NK-92 (cell line): ENCODE measurements around the gene ABHD14A.
"Not testable (repeated sequence)": the region's sequence is repeated elsewhere in the genome, so short reads cannot be mapped to it uniquely, and the experiment has no call there.

Source experiments
- DNase-seq: peaks from one replicate; lab custom pipeline; 2025; ENCODE audit not compliant: unreplicated experiment; lab: John Stamatoyannopoulos, UW

ABHD14A gene

DNA sequence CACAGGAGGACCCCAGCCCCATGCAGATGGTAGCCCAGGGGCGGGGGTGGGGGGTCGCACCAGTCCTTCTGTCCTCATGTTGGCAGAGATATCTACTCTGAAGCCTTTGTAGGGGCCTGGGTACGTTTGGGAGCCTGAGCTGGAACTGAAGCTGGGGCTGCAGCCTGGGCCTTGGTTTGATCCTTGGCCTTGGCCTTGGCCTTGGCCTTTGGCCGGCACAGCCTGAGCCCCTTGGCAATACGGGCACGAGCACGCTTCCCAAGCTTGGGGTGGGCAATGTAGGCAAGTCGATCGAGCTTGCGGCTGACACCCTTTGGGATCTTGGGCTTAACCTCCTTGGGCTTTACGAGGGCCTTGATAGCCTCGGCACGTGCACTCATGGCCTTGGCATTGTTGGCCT, 18.8 kb downstream of the ABHD14A start:
- not testable (repeated sequence) for DNase-seq

DNA sequence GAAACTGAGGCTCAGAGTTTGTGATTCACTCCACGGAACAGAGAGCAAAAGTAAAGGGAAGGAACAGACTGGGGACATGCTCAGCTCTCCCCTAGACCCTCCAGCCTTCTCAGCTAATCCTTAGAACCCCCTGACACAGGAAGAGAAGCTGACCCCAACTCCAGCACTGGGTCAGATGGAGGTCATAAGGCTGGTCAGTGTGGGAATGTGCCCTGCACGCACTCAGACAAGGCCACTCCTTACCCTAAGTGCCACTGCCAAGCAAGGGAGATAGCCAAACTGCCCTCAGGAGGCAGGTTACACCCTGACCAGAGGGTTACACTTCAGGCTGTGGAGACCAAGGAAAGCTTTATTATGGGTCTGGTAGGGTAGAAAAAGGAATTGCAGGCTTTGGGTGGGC, 19.7 kb downstream of the ABHD14A start:
- no peak for DNase-seq

DNA sequence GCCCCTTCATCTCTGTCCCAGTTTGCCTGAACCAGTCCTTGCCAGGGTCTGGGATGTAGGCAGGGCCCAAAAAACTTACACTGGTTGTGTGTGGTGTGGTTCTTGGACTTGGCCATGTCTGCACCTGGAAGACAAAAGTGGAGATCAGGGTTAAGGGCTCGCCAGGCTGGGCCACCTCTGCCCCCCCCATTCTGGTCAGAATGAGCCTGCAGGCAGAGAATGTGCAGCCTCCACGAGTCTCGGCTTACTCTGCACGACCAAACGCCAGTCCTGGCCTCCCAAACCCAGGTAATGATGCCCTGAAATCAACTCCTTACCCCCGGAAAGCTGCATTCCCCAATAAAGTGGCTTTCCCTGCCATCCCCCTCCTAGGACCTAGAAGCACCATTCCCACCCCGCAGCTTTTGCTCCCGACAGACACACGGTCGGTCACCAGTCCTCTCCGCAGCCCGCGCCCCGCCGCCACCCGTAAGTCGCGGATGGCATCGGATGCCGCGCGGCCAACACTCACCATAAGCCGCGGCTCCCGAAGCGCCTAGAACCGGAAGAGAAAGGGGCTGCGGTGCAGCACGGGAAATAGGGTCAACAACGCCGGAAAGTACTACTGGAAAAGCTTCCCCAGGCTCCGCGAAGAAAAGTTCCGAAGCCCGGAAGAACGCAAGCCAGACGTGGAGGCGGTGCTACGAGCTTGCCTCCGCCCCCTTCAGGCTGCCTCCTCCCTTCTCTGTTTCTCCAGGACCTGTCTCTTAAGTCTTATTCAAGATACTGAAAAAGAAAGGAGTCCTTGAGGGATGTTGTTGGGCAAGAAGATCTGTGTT, 20.7 kb downstream of the ABHD14A start, which contains the start of gene RPL29:
Gene RPL29 (minus strand): TSS at position 550 of the 818 bp plus-strand sequence. CDS start 434 bp downstream, at position 116.
- peak; percentile 59 for DNase-seq

DNA sequence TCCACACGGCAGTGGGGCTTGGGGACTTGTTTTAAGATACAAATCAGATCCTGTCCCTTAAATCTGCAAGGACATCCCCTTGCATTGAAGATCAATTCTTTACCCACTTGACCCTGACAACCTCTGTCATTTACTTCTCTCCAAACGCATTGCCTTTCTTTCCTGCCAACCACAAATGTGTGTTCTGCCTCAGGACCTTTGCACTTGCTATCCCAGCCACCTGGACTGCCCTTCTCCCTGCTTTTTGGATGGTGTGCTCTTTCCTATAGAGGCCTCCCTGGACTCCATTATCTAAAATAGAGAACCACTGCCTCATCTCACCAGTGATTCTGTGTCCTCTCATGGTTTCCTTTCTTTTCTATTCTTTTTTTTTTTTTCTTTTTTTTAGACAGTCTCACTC, 22.3 kb downstream of the ABHD14A start:
- DNase-seq, result no peak

DNA sequence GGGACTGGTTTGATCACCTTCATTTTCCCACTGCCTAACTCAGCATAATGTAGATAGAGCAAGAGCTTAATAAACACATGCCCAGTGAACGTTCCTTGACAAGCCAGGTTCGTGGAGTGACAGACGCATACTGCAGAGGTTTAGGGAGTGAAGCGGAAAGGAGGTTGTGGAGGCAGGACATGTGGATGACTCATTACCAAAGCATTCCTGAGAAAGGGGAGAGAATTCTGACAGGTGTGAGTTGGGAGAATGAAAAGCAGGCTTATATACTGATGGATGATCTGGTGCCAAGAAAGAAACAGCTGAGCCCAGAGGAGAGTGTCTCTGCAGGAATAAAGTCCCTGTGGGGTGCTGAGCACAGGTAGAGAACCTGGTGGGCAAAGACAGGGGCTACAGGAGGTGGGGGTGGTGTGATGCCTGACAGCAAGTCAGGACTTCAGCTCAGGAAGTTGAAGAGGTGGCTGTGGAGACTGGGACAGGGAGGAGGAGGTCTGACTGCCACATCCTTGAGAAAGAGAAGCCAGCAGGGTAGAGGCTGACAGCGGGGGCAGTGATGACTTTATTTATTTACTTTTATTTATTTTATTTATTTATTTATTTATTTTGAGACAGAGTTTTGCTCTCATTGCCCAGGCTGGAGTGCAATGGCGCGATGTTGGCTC, 23.2 kb downstream of the ABHD14A start:
- no peak for DNase-seq

DNA sequence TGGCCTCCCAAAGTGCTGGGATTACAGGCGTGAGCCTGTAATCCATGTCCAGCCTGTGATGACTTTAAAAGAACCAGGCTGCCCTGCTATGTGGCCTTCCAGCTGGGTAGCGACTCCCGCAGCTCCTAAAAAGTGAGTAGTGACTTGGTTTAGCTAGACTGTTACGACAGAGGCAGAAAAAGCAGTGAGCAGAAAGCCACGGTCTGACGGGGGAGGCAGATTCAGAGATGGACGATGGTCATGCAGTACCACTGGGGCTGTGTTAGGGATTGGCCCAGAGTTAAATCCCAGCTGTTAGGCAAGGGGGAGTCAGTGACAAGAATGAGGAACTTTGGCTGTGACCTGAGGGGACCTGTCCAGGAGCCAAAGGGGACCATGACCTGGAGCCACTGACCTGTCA, 23.9 kb downstream of the ABHD14A start:
- no peak for DNase-seq

DNA sequence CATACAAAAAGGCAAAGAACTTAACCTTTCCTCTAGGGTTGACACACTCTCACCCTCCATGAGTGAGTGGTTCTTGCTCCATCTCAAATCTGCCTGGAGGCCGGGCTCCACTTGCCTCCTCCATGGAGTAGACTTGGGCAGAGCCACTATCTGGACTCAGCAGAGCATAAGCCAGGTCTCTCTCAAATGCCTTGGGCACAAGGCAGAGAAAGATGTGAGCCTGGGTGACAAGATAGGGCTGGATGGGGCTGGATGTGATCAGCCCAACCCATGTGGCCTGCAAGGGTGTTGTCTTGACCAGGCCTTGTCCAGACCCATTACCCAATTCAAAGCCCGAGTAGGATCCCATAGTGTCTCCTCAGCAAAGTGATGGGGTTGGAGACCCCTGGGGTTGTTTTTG, 25.0 kb downstream of the ABHD14A start:
- no peak for DNase-seq

DNA sequence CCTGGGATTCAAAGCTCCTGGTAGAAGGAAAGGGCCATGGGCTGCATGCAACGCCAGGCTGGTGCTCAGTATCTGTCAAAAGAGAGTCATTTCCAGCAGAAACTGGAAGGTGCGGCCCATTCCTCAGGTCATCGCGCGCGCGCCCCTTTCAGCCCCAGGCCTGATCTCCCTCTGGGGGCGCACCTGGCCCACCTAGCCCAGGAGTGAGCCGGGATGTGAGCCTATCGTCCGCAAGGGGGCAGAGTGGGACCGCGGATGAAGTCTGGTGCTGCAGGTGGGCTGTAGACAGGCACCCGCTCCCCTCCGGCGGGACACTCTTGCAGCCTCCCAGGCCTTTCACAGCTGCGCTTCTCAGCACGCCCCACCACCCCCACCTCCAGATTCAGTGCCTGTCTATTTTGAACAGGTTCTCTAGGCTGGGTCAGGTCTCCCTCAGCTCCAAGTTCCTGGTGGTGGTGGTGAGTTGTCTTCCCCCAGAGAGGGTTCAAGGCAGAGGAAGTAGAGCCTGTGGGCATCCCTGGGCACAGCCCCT, 26.6 kb downstream of the ABHD14A start:
- no peak for DNase-seq

DNA sequence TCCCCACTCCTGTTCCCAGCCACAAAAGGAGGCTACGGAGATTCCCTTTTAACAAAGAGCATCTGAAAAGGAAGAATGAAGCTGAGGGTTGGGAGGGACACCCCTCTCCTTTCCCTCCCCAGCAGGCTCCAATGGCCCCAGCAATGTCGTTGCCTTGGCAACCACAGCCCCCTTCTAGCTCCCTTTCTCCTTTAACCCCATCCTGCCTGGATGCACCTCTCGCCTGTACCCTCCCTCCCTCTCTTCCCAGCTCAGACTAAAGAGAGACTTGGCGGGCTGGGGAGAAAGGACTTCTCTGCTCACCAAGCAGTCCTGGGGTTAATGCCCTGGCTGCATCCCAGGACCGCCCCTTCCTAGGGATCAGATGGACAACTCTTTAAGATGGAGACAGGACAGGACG, 27.9 kb downstream of the ABHD14A start:
- DNase-seq, result no peak

DNA sequence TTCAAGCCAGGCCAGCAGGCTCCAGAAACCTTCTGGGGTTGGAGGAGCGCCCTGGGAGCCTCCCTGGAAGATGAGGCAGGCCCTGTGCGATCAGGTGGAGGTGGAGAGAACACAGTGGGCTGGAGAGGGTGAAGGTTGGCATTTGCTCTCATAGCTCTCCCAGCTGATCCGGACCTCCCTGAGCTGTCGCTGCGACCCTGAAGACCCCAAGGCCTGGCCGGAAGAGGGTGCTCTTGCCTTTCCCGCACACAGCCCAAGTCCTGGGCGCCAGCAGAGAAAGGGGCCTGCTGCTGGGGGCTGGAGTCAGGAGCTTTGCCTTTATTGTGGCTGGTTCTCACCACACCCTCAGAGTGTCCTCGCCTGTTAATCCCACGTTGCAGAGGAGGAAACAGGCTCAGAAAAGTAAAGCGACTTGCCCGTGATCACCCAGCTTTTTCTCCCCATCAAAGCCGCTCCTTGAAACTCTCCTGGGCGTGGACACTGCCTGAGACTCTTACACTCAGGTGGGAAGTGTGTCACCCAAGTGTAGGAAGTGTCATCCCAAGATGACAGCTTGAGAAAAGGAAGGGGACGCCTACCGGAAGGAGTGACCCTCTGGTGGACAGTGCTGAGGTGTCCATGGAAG, 29.4 kb downstream of the ABHD14A start:
- DNase-seq, result no peak

DNA sequence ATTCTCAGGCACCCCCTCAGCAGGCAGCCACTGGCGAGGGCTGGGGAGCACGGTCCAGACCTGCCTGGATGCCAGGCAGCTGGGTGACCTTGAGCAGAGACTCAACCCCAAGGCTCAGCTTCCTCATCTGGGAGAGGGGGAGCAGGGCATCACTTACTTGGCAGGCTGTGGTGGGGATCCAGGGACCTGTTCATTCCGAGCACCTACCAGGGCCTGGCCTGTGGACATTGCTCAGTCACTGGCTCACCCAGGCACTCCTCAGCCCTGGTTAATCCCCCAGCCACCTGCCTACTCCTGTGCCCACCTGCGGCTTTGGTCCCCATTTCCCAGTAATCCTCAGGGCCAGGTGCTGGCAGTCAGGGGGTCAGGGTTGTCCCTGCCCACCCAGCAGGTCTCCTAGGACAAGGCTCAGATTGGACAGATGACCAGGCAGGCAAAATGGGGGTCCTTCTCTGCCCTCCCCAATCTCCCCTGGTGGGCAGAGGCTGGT, 30.1 kb downstream of the ABHD14A start:
- no peak for DNase-seq

DNA sequence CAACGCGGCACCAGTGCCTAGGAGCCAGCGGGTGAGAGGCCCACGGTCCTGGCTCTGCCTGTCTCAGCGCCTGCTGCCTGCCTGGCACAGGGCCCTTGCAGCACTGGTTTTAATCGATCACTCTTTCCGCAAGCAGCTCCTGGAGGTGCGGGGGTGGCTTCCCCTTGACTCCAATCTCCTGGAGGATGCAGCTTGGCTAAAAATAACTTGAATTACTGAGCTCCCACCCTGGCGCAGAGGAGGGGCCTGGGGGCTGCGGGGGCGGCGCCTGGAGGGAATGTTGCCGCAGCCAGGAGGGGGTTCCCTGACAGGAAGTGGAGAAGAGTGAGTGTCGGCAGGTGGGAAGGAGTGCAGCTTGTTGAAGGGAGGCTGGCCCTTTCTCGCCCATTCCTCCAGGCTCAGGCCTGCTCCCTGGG, 30.7 kb downstream of the ABHD14A start:
- DNase-seq, result no peak

DNA sequence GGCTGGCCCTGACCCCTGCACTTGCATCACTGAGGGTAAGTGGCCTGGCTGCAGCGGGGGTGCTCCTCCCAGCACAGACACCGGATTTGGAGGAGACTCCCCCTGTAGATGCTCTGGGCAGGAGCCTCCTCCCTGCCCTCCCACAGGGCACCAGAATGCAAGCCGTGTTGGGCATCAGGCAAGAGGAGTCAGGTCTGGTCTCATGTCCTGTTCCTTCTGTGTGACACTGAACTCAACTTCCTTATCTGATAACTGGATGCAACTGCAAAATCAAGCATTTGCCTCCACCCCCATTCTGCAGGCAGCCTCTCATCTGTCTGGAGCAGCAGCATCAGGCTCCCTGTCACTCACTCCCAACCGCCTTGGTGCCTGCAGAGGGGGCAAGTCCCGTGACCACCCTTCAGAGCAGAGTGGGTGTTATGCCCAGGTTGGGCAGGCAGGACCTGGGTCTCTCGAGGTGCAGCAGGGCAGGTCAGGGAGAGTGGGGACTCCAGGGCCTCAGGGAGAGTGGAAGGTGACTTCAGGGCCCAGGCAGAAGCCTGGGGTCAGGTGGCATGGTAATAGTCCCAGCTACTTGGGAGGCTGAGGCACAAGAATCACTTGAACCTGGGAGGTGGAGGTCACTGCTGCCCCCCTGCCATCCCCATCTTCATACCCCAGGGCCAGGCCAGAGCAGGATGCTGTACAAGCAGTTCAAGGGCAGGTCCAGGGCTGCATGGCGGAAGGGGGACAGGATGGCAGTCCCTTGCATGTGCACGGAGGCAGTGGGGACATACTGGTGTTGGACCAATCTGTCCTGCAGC, 31.4 kb downstream of the ABHD14A start:
- no peak for DNase-seq

DNA sequence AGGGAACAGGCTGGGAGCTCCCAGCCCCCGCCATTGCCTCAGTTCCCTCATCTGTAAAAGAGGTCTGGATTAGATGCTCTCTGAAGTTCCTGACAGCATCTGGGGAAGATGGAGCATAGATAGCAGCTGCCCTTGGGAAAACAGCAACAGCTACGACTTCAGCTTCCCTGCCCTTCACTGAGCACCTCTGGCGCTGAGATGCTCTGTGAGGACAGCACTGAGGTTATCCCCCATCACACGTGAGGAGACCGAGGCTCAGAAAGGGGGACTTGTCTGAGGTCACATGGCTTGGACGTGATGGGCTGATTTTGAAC, 31.9 kb downstream of the ABHD14A start:
- no peak for DNase-seq

DNA sequence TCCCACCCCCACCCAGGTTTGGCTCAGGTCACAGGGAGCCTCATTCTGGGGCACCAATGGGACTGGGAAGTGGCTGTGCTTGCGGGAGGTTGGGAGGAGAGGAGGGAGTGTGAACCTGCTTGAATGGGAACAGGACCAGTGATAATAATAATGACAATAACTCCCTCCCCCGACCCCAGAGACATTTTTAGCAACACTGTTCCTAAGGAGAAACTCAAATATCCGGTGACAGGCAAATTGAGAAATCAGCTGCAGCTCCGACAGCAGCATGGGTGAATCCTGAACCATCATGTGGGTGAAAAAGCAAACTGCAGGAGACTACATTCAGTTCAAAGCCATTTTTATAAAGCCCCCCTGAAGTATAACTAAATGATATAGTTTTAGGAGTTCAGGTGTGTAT, 32.4 kb downstream of the ABHD14A start:
- DNase-seq, result no peak

DNA sequence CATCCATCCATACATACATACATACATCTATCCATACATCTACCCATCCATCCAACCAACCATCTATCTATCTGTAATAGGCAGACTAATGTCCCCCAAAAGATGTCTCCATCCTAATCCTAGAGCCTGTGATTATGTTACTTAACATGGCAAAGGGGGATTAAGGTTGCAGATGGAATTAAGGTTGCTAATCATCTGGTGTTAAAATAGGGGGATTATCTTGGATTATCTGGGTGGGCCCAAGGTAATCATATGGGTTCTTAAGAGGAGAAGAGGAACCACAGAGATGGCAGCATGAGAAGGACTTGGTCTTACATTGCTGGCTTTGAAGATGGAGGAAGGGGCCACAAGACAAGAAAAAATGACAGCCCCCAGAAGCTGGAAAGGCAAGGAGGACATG, 35.6 kb downstream of the ABHD14A start:
- no peak for DNase-seq

DNA sequence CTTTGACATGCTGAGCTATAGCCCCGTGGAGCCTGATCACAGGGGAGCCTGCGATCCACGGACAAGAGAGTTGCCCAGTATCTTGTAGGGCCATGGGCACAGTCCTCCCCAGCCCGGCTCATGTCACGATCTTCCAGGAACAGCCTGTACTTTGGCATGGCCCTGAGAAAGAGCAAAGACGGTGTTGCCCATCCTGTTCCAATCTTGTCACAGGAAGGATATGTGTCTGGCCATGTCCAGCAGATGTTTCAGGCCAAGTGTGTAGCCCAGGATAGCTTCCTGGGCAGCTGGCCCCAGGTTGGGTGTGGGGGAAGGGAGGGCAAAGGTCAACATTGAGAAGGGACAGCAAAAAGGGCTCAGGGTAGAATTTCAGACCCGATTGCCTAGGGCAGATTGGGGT, 37.8 kb downstream of the ABHD14A start:
- DNase-seq, result no peak

DNA sequence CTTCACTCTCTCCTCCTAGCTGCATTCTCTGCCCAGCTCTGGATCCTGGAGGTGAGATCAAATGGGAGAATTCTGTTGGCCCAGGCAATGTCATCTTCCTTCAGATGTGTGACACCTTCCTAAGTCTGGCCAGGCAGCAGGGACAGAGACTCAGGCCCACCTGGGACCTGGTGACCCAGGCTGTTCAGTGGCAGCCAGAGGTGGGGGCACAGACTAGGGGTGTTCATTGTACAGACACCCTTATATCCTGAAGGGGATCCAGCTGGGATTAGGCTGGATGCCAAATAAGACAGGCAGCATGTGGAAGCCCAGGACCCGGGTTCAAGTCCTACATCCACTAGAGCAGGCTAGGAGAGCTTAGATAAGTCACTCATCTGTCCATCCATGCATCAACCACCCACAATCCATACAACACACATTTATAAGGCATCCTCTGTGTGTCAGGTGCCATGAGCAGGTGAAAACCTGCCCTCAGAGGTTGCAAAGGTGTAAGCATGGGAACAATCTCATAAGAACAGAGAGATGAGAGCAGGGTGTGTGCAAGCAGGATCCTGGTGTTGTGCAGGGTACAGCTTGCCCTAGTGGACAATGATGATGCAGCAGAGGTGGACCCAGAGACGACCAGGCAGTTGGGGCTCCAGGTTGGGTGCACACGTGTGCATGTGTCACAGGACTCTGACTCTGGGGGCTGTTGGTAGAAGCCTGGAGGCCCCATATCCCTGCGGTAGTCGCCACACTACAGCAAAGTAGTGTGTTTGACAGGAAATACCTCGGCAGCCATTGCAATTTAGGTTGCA, 39.1 kb downstream of the ABHD14A start:
- DNase-seq, result no peak

DNA sequence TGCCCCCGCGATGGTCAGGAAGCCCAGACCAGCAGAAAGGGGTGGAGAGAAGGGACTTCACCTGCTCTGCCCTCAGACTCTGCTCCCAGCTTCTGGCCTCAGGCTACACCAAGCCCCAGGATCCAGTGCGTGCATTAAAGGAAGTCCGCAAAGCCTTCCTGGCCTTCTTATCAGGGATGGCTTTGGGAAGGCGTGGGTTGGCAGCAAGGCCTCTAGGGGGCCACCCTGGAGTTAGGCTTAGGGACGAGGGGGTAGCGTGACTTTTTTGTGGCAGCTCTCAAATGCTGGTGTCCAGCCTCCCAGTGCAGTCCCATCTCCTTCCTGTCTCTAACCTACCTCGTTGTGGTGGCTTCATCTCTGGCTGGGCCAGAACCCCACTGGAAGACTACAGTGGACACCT, 39.7 kb downstream of the ABHD14A start:
- DNase-seq, result no peak
